Measurements from ENCODE around the gene OPRL1.
"Not testable (repeated sequence)": the region's sequence is repeated elsewhere in the genome, so short reads cannot be mapped to it uniquely, and the experiment has no call there.

The OPRL1 gene

DNA sequence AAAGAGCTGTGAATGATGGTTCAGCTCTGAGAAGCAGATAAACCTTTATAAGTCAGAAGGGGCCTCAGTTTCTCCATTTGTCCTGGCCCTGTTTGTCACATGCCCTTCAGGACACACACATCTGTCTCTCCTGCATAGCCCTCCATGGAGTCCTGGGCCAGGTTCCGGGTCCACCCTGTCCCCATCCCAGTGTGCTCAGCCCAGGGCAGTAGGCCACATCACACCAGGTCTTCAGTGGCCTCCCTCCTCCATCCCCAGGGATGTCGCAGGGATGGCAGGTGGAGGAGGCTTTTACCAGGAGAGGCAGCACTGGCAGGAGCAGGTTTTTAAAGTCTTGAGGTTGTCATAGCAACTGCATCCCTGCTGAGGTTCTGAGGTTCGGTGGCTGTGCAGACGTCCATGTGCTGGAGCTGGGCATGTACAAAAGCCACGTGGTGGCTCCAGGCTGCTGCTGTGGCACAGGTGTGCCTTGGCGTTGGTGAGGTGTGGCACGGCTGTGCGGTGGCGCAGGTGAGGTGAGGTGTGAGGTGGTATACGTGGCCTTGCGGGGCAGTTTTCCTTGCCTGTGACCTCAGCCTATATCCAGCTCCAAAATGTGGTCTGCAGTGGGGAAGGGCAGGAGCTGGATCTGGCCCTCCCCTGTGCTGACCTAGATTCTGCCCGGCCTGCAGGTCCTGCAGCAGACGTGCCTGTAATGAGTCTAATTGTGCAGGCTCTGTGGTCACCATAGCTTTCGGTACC, 35.5 kb downstream of the OPRL1 start:
- DNase-seq (ENCODE audit: low spot score) = no peak
- no peak for FAIRE-seq

- no peak for FAIRE-seq
- DNase-seq (ENCODE audit: low spot score) = no peak
Observed at GRCh38 chr20:64116016-64116415, 36.1 kb downstream of the OPRL1 start.

GRCh38 chr20:64116541-64117431, 36.9 kb downstream of the OPRL1 start:
- no peak for DNase-seq (ENCODE audit: low spot score)
- FAIRE-seq = no peak

DNA sequence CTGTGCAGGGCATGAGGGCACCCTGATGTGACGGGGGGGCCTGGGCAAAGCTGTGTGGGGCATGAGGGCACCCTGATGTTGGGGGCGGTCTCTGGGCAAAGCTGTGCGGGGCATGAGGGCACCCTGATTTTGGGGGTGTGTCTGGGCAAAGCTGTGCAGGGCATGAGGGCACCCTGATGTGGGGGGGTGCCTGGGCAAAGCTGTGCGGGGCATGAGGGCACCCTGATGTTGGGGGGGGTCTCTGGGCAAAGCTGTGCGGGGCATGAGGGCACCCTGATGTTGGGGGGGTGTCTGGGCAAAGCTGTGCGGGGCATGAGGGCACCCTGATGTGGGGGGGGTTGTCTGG, 37.5 kb downstream of the OPRL1 start:
- not testable (repeated sequence) for FAIRE-seq; DNase-seq (ENCODE audit: low spot score)

DNA sequence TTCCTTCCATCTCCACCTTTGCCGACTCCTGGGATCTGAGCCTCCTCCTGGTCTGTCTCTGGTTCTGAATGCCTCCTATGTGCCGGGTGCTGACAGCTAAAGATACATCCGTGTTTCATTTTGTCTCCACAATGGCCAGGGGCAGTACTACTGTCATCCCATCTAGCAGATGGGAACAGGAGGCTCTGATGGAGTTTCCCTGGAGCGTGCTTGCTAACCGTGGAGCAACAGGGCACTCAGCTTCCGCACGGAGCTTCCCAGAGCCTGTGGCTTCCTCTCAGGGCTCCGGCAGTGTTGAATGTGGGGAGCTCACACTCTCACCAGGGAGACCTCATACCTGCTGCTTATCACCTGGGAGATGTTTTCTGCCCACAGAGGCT, 39.4 kb downstream of the OPRL1 start:
- no peak for FAIRE-seq
- no peak for DNase-seq (ENCODE audit: low spot score)

- DNase-seq (ENCODE audit: low spot score) = no peak
- no peak for FAIRE-seq
Observed at GRCh38 chr20:64119681-64120341, 39.9 kb downstream of the OPRL1 start.

- DNase-seq (ENCODE audit: low spot score) (no peak), FAIRE-seq (no peak)
Observed at GRCh38 chr20:64121586-64121985, 41.7 kb downstream of the OPRL1 start.

DNA sequence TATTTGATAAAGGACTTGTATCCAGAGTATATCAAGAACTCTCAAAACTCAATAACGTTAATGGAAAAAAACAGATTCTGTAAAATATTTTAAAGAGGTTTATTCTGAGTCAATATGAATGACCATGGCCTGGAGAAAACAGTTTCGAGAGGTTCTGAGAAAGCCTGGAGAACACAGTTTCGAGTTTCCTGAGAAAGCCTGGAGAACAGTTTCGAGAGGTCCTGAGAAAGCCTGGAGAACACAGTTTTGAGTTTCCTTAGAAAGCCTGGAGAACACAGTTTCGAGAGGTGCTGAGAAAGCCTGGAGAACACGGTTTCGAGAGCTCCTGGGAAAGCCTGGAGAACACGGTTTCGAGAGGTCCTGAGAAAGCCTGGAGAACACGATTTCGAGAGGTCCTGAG, 43.0 kb downstream of the OPRL1 start:
- DNase-seq (ENCODE audit: low spot score) = not testable (repeated sequence)

GRCh38 chr20:64123517-64123916, 43.6 kb downstream of the OPRL1 start:
- DNase-seq (ENCODE audit: low spot score); FAIRE-seq: not testable (repeated sequence)

More for the DNA sequence above, 43.0 kb downstream of the OPRL1 start:
- FAIRE-seq = not testable (repeated sequence)

GRCh38 chr20:64129146-64129782, 49.4 kb downstream of the OPRL1 start:
- no peak for FAIRE-seq

DNA sequence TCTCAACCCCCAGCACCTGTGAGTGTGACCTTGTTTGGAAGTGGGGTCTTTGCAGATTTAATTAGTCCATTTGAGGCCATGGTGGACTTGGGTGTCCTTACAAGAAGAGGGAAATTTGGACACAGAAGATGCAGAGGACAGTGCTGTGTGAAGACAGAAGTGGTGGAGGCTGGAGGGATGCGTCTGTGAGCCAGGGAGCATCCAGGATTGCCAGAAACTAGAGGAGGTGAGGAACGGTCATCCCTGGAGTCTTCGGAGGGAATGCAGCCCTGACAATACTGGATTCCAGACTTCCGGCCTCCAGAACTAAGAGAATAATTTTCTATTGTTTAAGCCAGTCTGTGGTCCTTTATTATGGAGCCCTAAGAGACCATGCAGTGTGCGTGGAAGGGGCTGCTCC, 50.4 kb downstream of the OPRL1 start:
- no peak for FAIRE-seq
- DNase-seq (ENCODE audit: low spot score) = no peak

More at GRCh38 chr20:64129146-64129782, 49.4 kb downstream of the OPRL1 start:
- DNase-seq (ENCODE audit: low spot score) = no peak

- FAIRE-seq = no peak
- no peak for DNase-seq (ENCODE audit: low spot score)
Observed at GRCh38 chr20:64130876-64131275, 51.0 kb downstream of the OPRL1 start.

- no peak for FAIRE-seq
- no peak for DNase-seq (ENCODE audit: low spot score)
Observed at GRCh38 chr20:64131406-64131805, 51.5 kb downstream of the OPRL1 start.

- FAIRE-seq = no peak
- no peak for DNase-seq (ENCODE audit: low spot score)
Observed at GRCh38 chr20:64133951-64134407, 54.1 kb downstream of the OPRL1 start.

DNA sequence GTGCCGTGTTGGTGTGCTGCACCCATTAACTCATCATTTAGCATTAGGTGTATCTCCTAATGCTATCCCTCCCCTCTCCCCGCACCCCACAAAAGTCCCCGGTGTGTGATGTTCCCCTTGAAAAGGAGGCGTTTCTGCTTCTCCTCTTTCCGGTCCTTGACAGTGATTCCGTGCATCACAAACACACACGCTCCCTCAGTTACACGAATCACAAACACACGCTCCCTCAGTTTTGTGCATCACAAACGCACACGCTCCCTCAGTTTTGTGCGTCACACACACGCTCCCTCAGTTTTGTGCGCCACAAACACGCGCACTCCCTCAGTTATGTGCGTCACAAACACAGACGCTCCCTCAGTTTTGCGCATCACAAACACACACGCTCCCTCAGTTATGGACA, 54.9 kb downstream of the OPRL1 start:
- DNase-seq (ENCODE audit: low spot score); FAIRE-seq: not testable (repeated sequence)

- FAIRE-seq (no peak), DNase-seq (ENCODE audit: low spot score) (no peak)
Observed at GRCh38 chr20:64136004-64136710, 56.3 kb downstream of the OPRL1 start.

- no peak for DNase-seq (ENCODE audit: low spot score)
- FAIRE-seq = no peak
Observed at GRCh38 chr20:64137598-64138031, 57.7 kb downstream of the OPRL1 start.

- DNase-seq (ENCODE audit: low spot score) (no peak), FAIRE-seq (no peak)
Observed at GRCh38 chr20:64138276-64138815, 58.5 kb downstream of the OPRL1 start.

- DNase-seq (ENCODE audit: low spot score) = no peak
- FAIRE-seq = no peak
Observed at GRCh38 chr20:64139199-64140060, 59.5 kb downstream of the OPRL1 start.
